Measurements from ENCODE around the gene NBPF9. TPM values are rescaled to one million over a fixed set of nuclear protein-coding genes. Genes with fewer than 3 reads are reported as not detected.

Gene NBPF9, protein sequence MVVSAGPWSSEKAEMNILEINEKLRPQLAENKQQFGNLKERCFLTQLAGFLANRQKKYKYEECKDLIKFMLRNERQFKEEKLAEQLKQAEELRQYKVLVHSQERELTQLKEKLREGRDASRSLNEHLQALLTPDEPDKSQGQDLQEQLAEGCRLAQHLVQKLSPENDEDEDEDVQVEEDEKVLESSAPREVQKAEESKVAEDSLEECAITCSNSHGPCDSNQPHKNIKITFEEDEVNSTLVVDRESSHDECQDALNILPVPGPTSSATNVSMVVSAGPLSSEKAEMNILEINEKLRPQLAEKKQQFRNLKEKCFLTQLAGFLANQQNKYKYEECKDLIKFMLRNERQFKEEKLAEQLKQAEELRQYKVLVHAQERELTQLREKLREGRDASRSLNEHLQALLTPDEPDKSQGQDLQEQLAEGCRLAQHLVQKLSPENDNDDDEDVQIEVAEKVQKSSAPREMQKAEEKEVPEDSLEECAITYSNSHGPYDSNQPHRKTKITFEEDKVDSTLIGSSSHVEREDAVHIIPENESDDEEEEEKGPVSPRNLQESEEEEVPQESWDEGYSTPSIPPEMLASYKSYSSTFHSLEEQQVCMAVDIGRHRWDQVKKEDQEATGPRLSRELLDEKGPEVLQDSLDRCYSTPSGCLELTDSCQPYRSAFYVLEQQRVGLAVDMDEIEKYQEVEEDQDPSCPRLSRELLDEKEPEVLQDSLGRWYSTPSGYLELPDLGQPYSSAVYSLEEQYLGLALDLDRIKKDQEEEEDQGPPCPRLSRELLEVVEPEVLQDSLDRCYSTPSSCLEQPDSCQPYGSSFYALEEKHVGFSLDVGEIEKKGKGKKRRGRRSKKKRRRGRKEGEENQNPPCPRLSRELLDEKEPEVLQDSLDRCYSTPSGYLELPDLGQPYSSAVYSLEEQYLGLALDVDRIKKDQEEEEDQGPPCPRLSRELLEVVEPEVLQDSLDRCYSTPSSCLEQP (N-terminal part only)
- 10.1 and 13.2 TPM in 2 replicates for total RNA-seq

DNA sequence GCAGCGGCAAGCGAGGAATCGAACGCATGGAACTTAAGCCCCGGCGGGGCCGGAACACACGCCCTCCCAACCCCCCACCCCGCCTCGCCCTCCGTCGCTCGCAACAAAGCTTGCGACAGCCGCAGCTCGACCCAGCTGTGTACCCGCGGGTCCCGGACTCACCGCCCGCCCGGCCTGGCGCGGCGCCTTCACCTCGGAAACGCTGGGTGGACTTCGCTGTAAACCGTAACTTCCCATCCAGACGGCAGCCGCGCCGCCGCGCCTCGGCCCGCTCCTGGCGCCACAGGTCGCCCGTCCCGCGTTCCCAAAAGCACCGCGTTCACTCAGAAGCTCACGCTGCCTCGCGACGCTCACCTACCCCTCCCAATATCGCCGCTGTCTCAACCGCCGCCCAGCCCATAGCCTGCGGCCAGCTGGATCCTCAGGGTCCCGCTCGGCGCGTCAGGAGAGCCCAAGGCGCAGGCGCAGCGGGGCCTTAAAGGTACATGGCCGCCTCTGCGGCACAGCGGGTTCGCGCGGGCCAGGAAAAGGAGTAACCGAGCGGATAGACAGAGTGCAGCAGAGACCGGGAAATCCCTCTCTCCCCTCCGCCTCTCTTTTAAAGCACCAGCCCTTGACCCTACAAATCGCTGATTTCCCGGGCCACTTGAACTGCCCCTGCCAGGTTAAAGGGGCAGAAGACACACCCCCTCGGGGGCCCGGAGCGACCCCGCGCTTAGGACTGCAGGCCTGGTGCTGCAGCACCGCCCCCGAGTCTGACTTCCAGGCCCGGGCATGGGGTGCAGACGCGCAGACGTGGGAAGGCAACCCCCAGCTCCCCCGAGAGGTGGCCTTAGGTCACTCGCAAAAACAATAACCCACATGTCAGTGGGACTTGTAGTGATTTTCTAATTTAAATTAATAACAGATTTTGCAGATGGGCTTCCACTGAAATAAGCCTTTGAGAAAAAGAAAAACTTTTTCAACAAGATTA, at the start of gene NBPF9:
Gene NBPF9 (minus strand): TSS at position 443 of the 973 bp plus-strand sequence. CDS start 21,412 bp downstream, outside the sequence.

All from endothelial cell of coronary artery (primary cell).